ELR (cell line): ENCODE measurements around the gene PTPRC.
A peak's percentile ranks its signal among the peaks of the same experiment; 100 is the strongest.

Source experiments
- DNase-seq: peaks from one replicate; pipeline ENCODE4 v3.0.0-alpha.2; 2015; ENCODE audit warnings: low read depth

PTPRC gene

GRCh38 chr1:198677871-198678270, 39.0 kb downstream of the PTPRC start:
- DNase-seq = no peak

GRCh38 chr1:198678301-198678836, 39.5 kb downstream of the PTPRC start:
- no peak for DNase-seq

- DNase-seq = no peak
Measured at GRCh38 chr1:198678901-198679329, 40.1 kb downstream of the PTPRC start.

- no peak for DNase-seq
Measured at GRCh38 chr1:198679535-198680173, 40.8 kb downstream of the PTPRC start.

GRCh38 chr1:198680174-198680875, 41.5 kb downstream of the PTPRC start:
- no peak for DNase-seq

GRCh38 chr1:198681252-198681651, 42.4 kb downstream of the PTPRC start:
- DNase-seq = no peak

GRCh38 chr1:198681831-198682759, 43.3 kb downstream of the PTPRC start:
- DNase-seq = peak; percentile 95

GRCh38 chr1:198682850-198683249, 44.0 kb downstream of the PTPRC start:
- DNase-seq = no peak

GRCh38 chr1:198683449-198683848, 44.6 kb downstream of the PTPRC start:
- no peak for DNase-seq

GRCh38 chr1:198686069-198686728, 47.4 kb downstream of the PTPRC start:
- DNase-seq = peak; percentile 83

GRCh38 chr1:198687429-198687828, 48.6 kb downstream of the PTPRC start:
- DNase-seq = no peak

- DNase-seq = no peak
Measured at GRCh38 chr1:198691063-198691462, 52.2 kb downstream of the PTPRC start.

- DNase-seq = no peak
Measured at GRCh38 chr1:198693321-198693720, 54.5 kb downstream of the PTPRC start.

- DNase-seq = no peak
Measured at GRCh38 chr1:198694542-198694941, 55.7 kb downstream of the PTPRC start.

- no peak for DNase-seq
Measured at GRCh38 chr1:198696211-198696610, 57.4 kb downstream of the PTPRC start.

- DNase-seq = peak; percentile 65
Measured at GRCh38 chr1:198699167-198700015, 60.6 kb downstream of the PTPRC start.

GRCh38 chr1:198700016-198700392, 61.2 kb downstream of the PTPRC start:
- DNase-seq = no peak

- DNase-seq = no peak
Measured at GRCh38 chr1:198700396-198700795, 61.6 kb downstream of the PTPRC start.

- DNase-seq = no peak
Measured at GRCh38 chr1:198701250-198701649, 62.4 kb downstream of the PTPRC start.

- DNase-seq = no peak
Measured at GRCh38 chr1:198701766-198702539, 63.1 kb downstream of the PTPRC start.
